Left ventricle myocardium inferior (tissue), 1 donor: ENCODE data around the gene CLDN9. TPM values are rescaled to one million over a fixed set of nuclear protein-coding genes. Genes with fewer than 3 reads are reported as not detected.

Source experiments
- DNase-seq: peaks from one replicate; pipeline ENCODE4 v3.0.0-alpha.2; 2020
- H3K27ac ChIP-seq: fragments of 200-600 bp; replicated peaks from 2 replicates; pipeline ENCODE4 v1.8.0; 2021
- H3K27me3 ChIP-seq: fragments of 200-600 bp; 2 replicates; pipeline ENCODE4 v1.8.0; 2021; ENCODE audit warnings: low read depth
- H3K36me3 ChIP-seq: fragments of 200-600 bp; 2 replicates; pipeline ENCODE4 v1.8.0; 2021
- H3K4me1 ChIP-seq: fragments of 200-600 bp; 2 replicates; pipeline ENCODE4 v1.8.0; 2021
- H3K4me3 ChIP-seq: fragments of 200-600 bp; 2 replicates; pipeline ENCODE4 v1.8.0; 2021; ENCODE audit warnings: mild to moderate bottlenecking, moderate library complexity
- H3K9me3 ChIP-seq: fragments of 200-600 bp; replicated peaks from 2 replicates; pipeline ENCODE4 v1.8.0; 2021
- intact Hi-C: fragments of 100-400 bp; cut with micrococcal nuclease; formaldehyde crosslinking; loops from one replicate; pipeline ENCODE4 v1.11.0; 2022
- total RNA-seq: library from RNA; stranded (reverse); fragmentation: NEBNext Ultra II Directional; extraction: Animal tissue kit (Norgen Biotek cat#: 25700); gene quantifications from one replicate; pipeline ENCODE4 v1.2.1, GENCODE V29; 2021
- TF ChIP-seq, protein P1 (sequence below): fragments of 200-600 bp; IDR thresholded peaks from 2 replicates; pipeline ENCODE4 v1.8.0; 2021; ENCODE audit warnings: antibody characterized with exemption, mild to moderate bottlenecking, borderline replicate concordance
- donor health status: DM: no; HTN: yes; CAD: no; lungs with severe emphysema.

Gene CLDN9
- total RNA-seq, 1 donor from 2014 or later = 1.2 TPM

DNA sequence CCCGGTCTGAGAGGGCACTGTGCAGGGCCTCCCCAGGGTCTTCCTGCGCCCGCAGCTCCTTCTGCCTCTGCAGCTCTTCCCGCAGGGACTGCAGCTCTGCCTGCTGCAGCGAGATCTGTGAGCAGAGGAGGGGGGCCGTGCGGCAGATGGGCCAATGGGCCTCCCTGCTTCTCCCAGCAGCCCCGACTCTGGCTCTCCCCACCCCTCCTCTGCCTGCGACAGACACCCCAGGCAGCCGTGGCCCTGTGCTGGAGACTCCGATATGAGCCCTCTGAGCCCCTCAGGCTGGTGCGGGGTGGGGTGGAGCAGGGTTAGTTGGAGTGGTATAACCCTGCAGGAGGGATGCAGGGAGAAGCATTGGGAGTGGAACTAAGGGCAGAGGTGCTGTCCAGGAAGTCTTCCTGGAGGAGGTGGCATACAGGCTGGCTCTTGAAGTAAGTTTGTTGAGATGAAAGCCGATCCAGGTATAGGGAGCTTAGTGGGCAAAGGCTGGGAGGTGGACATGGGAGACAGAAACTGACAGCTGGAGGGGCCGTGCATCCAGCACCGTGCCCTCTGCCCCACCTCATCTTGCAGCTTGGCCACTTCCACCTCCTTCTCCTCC lies 16.1 kb downstream of the CLDN9 start:
- Histone ChIP-seq H3K36me3 (peaks cover 18% of the 10 kb centered on the region), H3K4me1 (peaks cover 32% of the 10 kb centered on the region), H3K9me3 (no peaks in the 10 kb centered on the region), H3K27me3 (peaks cover 49% of the 10 kb centered on the region), H3K27ac (no peak overlapping the region), H3K4me3 (peak overlapping the region; percentile 41)
- intact Hi-C loops = no loop called here
- TF ChIP-seq, protein P1, sequence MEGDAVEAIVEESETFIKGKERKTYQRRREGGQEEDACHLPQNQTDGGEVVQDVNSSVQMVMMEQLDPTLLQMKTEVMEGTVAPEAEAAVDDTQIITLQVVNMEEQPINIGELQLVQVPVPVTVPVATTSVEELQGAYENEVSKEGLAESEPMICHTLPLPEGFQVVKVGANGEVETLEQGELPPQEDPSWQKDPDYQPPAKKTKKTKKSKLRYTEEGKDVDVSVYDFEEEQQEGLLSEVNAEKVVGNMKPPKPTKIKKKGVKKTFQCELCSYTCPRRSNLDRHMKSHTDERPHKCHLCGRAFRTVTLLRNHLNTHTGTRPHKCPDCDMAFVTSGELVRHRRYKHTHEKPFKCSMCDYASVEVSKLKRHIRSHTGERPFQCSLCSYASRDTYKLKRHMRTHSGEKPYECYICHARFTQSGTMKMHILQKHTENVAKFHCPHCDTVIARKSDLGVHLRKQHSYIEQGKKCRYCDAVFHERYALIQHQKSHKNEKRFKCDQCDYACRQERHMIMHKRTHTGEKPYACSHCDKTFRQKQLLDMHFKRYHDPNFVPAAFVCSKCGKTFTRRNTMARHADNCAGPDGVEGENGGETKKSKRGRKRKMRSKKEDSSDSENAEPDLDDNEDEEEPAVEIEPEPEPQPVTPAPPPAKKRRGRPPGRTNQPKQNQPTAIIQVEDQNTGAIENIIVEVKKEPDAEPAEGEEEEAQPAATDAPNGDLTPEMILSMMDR = no peak
- no peak for DNase-seq

DNA sequence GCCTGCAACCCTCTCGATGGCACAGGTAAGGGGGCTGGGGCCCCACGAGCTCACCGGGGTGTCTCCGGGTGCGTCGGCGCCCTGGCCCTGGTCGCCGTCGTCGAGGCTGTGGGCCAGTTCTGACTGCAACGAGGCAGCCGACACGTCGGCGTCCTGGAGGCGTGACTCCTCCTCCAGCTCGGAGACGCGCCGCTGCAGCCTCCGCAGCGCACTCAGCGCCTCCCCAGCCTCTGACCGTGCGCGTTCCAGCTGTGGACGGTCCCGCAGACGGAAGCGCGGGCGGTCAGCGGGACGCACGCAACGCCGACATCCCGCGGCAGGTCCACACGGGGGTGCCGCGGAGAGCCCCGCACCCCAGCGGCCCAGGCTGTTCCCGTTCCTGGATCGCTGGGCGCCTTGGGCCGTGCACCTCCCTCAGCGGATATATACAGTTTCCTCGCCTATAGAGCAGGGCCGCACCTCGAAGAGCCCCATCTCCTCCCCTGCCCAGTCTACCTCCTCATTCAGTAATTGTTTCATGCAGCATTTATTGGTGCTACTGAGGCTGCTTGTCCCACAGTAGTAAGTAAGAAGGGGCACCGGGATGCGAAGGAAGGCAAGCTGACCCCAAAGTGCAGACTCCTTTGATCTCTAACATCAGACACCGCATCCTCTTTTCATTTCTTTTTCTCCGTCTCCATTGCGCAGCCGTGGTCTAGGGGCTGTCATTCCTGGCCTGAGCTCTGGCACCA lies 16.9 kb downstream of the CLDN9 start:
- peaks cover 25% of the 10 kb centered on the region for H3K4me1 ChIP-seq
- H3K27me3 ChIP-seq = peaks cover 58% of the 10 kb centered on the region
- H3K4me3 ChIP-seq = peak overlapping the region; percentile 43
- H3K9me3 ChIP-seq = no peaks in the 10 kb centered on the region
- DNase-seq = no peak
- H3K36me3 ChIP-seq = peaks cover 18% of the 10 kb centered on the region
- no peak overlapping the region for H3K27ac ChIP-seq
- TF ChIP-seq, protein P1 = no peak
- intact Hi-C loops = no loop called here

DNA sequence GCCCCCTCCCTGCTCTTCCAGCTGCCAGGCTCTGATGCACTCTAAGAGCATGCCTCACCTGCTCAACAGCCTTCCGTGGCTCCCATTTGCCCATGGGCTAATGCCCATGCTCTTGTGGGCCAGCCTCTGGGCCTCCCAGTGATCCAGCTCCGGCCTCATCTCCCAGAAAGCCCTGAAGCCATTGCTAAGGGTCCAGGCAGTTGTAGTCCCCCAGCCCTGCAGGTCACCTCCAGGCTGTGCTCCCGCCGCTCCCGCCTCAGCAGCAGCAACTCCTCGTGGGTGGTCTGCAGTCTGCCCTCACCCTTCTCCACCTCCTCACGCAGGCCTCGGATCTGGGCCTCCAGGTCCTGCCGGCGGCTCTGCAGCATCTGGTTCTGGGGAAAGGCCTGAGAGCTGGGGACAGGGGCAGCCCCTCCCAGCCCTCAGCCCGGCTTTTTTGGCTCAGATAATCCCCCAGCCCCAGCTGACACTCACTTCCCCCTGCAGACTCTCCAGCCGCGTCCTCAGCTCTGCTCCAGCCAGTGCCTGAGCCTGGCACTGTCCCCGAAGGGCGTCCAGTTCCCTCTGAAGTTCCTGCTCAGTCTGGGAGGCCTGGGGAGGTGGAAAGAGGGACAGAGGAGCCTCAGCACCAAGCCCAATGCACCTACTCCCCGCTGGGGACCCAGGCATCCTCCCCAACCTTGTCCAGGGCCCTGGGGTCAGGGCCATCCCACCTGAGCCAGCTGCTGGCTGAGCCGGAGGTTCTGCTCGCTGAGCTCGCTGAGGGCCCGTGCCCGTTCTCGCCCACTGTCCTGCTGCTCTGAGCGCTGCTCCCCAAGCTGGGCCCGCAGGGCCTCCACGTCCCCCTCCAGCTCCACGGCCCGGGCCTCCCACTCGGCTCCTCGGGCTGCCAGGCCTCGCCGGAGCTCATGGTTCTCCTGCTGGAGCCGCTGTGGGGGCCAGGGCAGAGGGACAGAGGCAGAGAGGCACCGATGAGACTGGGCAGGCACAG lies 17.8 kb downstream of the CLDN9 start:
- no peak overlapping the region for H3K27ac ChIP-seq
- no peaks in the 10 kb centered on the region for H3K9me3 ChIP-seq
- H3K27me3 ChIP-seq = peaks cover 66% of the 10 kb centered on the region
- TF ChIP-seq, protein P1 = no peak
- H3K4me3 ChIP-seq = no peak overlapping the region
- no peak for DNase-seq
- peaks cover 22% of the 10 kb centered on the region for H3K4me1 ChIP-seq
- intact Hi-C loops = no loop called here
- H3K36me3 ChIP-seq = peaks cover 18% of the 10 kb centered on the region

DNA sequence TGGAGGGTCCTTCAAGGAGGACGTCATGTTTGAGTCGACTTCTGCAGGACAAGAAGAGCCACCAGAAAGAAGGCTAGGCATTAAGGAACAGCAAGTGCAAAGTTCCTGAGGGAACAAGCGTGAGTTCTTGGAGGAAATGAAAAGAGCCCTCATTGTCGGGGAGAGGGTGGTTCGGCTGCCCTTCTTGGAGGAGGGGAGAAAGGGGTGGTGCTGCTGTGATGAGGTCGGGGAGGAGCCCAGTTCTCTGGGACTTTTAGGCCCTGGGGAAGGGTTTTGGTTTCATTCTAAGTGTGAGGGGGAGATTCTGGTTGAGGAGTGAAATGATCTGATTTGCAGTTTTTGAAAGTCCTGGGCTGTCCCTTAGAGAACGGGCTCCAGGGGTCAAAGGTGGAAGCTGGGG lies 19.9 kb downstream of the CLDN9 start:
- Histone ChIP-seq H3K27ac (no peak overlapping the region), H3K4me1 (peaks cover 31% of the 10 kb centered on the region), H3K4me3 (no peak overlapping the region), H3K9me3 (no peaks in the 10 kb centered on the region), H3K36me3 (no peaks in the 10 kb centered on the region), H3K27me3 (peaks cover 87% of the 10 kb centered on the region)
- TF ChIP-seq, protein P1 = no peak
- DNase-seq = no peak
- intact Hi-C loops = no loop called here

DNA sequence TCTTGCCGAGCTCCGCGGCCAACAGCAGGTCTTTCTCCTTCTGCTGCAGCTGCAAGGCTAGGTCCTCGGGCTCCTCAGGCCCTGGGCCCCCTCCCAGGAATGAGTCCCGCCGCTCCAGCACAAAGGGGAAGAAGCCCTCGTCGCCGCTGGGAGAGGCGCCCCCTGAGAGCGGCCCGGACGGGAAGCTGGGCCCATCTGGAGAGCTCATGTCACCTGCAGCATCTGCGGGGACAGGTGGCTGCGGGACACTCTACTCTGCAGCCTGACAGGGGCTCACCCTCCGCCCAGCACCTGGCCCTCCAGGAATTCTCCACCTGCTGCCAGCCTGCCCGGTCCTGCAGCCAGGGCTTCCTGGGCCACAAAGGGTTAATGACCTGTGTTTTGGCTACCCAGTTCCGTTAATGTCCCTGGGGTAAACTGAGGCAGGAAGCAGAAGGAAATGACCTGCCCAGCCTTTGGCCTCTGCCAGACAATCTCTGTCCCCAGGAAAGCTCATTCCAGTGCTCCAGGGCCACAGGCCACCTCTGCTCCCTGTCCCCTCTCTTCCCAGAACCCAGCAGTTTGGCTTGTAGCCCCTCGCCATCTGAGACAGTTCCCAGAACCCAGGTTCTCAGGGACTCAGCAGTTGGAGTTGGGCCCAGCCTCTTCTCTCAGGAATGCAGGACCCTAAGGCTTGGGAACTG lies 22.7 kb downstream of the CLDN9 start:
- intact Hi-C loops = no loop called here
- TF ChIP-seq, protein P1 = no peak
- Histone ChIP-seq H3K9me3 (no peaks in the 10 kb centered on the region), H3K27ac (no peak overlapping the region), H3K4me1 (peaks cover 9% of the 10 kb centered on the region), H3K36me3 (no peaks in the 10 kb centered on the region), H3K27me3 (peaks cover 95% of the 10 kb centered on the region), H3K4me3 (no peak overlapping the region)
- no peak for DNase-seq
